Measurements from ENCODE around the gene KLHL2. TPM values are rescaled to one million over a fixed set of nuclear protein-coding genes. Genes with fewer than 3 reads are reported as not detected.

KLHL2 gene
- total and polyA plus RNA-seq, 2 of the 13 experiments (the other 11 are each of a cell fraction or from before 2014, with no cell fraction given) = 9.2 to 17.6 TPM

- TF ChIP-seq ATF4 (CRISPR knock-in tag; IDR thresholded peaks at IDR 0.05) (peak in 1 of 2 experiments; percentile 48; a peak in 1 of 4 replicates), PRDM4 (CRISPR knock-in tag; IDR thresholded peaks at IDR 0.05; ENCODE audit: borderline replicate concordance) (no peak), ZBTB7A (CRISPR knock-in tag; IDR thresholded peaks at IDR 0.05) (no peak), ARHGAP35 (CRISPR knock-in tag; IDR thresholded peaks at IDR 0.05; ENCODE audit: borderline replicate concordance) (no peak), DNMT3B (CRISPR knock-in tag; conservative IDR thresholded peaks at IDR 0.05) (no peak), TGIF2 (CRISPR knock-in tag; IDR thresholded peaks at IDR 0.05) (no peak), CEBPB (IDR thresholded peaks at IDR 0.05; ENCODE audit: borderline replicate concordance, low read depth, low read length) (peak; percentile 92), CEBPG (CRISPR knock-in tag; IDR thresholded peaks at IDR 0.05) (peak; percentile 85), SMAD9 (CRISPR knock-in tag; IDR thresholded peaks at IDR 0.05) (no peak), ZNF3 (CRISPR knock-in tag; IDR thresholded peaks at IDR 0.05) (peak; percentile 84), TBL1XR1 (IDR thresholded peaks at IDR 0.05; ENCODE audit: borderline replicate concordance, low read length, partially characterized antibody) (no peak), FUBP1 (CRISPR knock-in tag; IDR thresholded peaks at IDR 0.05; ENCODE audit: borderline replicate concordance) (no peak), TIGD3 (CRISPR knock-in tag; IDR thresholded peaks at IDR 0.05; ENCODE audit: borderline replicate concordance) (no peak), ZNF292 (CRISPR knock-in tag; IDR thresholded peaks at IDR 0.05; ENCODE audit: borderline replicate concordance, low read depth) (no peak), ESRRA (CRISPR knock-in tag; IDR thresholded peaks at IDR 0.05; ENCODE audit: low read depth) (no peak), ZNF335 (CRISPR knock-in tag; IDR thresholded peaks at IDR 0.05) (no peak), SRY (CRISPR knock-in tag; IDR thresholded peaks at IDR 0.05) (no peak), SALL1 (CRISPR knock-in tag; IDR thresholded peaks at IDR 0.05) (no peak), ZSCAN25 (CRISPR knock-in tag; IDR thresholded peaks at IDR 0.05) (no peak), KLF6 (CRISPR knock-in tag; IDR thresholded peaks at IDR 0.05) (no peak)
- TF ChIP-seq, protein P1, sequence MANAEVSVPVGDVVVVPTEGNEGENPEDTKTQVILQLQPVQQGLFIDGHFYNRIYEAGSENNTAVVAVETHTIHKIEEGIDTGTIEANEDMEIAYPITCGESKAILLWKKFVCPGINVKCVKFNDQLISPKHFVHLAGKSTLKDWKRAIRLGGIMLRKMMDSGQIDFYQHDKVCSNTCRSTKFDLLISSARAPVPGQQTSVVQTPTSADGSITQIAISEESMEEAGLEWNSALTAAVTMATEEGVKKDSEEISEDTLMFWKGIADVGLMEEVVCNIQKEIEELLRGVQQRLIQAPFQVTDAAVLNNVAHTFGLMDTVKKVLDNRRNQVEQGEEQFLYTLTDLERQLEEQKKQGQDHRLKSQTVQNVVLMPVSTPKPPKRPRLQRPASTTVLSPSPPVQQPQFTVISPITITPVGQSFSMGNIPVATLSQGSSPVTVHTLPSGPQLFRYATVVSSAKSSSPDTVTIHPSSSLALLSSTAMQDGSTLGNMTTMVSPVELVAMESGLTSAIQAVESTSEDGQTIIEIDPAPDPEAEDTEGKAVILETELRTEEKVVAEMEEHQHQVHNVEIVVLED (CRISPR knock-in tag; IDR thresholded peaks at IDR 0.05; ENCODE audit: borderline replicate concordance) = no peak
Observed at GRCh38 chr4:165364452-165365080, 157.2 kb downstream of the KLHL2 start (continued).
